PC-9 (cell line): ENCODE results near the gene SMYD2. TPM values are rescaled to one million over a fixed set of nuclear protein-coding genes. Genes with fewer than 3 reads are reported as not detected.

Experiments
- BruUV-seq: library from RNA; stranded (reverse); fragments of 400-500 nt; replicated peaks from 2 replicates; lab custom pipeline; 2021; lab: Mats Ljungman, UMichigan
- CTCF ChIA-PET: fragments of 300-600 bp; sonication (Branson Sonifier 250); formaldehyde crosslinking; loops from one replicate; lab custom pipeline; 2022; ENCODE audit warnings: antibody characterized with exemption; lab: Charles Lee
- POLR2A ChIA-PET: fragments of 300-600 bp; sonication (Branson Sonifier 250); formaldehyde crosslinking; loops from one replicate; lab custom pipeline; 2022; ENCODE audit warnings: antibody characterized with exemption; ENCODE audit not compliant: unreplicated experiment; lab: Charles Lee
- DNase-seq, 2 experiments: peaks; one replicate each; pipeline versions ENCODE4 v3.0.0 to v3.0.0-alpha.2; 2015 to 2022; ENCODE audit warnings: mixed read lengths in 1 of 2
- H2AFZ ChIP-seq: fragments of 200-600 bp; sonication (generic); 2 replicates; pipeline ENCODE4 v1.8.1; 2017; ENCODE audit warnings: antibody characterized with exemption
- H3F3A ChIP-seq: fragments of 200-600 bp; sonication (generic); 2 replicates; pipeline ENCODE4 v1.8.1; 2017; ENCODE audit warnings: antibody characterized with exemption, mild to moderate bottlenecking, low read depth; ENCODE audit not compliant: insufficient read depth
- H3K27ac ChIP-seq: fragments of 200-600 bp; sonication (generic); 2 replicates; pipeline ENCODE4 v1.6.1; 2016; ENCODE audit warnings: mixed run types
- H3K27me3 ChIP-seq: fragments of 200-600 bp; sonication (generic); 2 replicates; pipeline ENCODE4 v1.6.1; 2016; ENCODE audit warnings: low read depth, mixed run types; ENCODE audit not compliant: insufficient read depth
- H3K36me3 ChIP-seq: fragments of 200-600 bp; sonication (generic); 2 replicates; pipeline ENCODE4 v1.6.1; 2016; ENCODE audit warnings: low read depth, mixed run types
- H3K4me1 ChIP-seq: fragments of 200-600 bp; sonication (generic); replicated peaks from 2 replicates; pipeline ENCODE4 v1.6.1; 2016; ENCODE audit warnings: mixed run types; ENCODE audit not compliant: insufficient read depth
- H3K4me2 ChIP-seq: fragments of 200-600 bp; sonication (generic); 2 replicates; pipeline ENCODE4 v1.6.1; 2017; ENCODE audit warnings: mixed run types
- H3K4me3 ChIP-seq: fragments of 200-600 bp; sonication (generic); 2 replicates; pipeline ENCODE4 v1.6.1; 2016; ENCODE audit warnings: mixed run types
- H3K79me2 ChIP-seq: fragments of 200-600 bp; sonication (generic); 2 replicates; pipeline ENCODE4 v1.6.1; 2017; ENCODE audit warnings: low read depth, mixed run types
- H3K9me2 ChIP-seq: fragments of 200-600 bp; sonication (generic); 2 replicates; pipeline ENCODE4 v1.8.1; 2017; ENCODE audit warnings: mild to moderate bottlenecking; ENCODE audit not compliant: insufficient read depth
- H3K9me3 ChIP-seq: fragments of 200-600 bp; sonication (generic); 2 replicates; pipeline ENCODE4 v1.8.1; 2016; ENCODE audit warnings: low read depth; ENCODE audit not compliant: insufficient read depth
- H4K20me1 ChIP-seq: fragments of 200-600 bp; sonication (generic); 2 replicates; pipeline ENCODE4 v1.8.1; 2017; ENCODE audit not compliant: insufficient read depth
- EZH2 ChIP-seq: fragments of 200-600 bp; sonication (generic); IDR thresholded peaks from 2 replicates; pipeline ENCODE4 v1.8.0; 2017; ENCODE audit warnings: antibody characterized with exemption, low read depth
- intact Hi-C: fragments of 100-400 bp; cut with micrococcal nuclease; formaldehyde crosslinking; loops from one replicate; pipeline ENCODE4 v1.10.0; 2022; ENCODE audit not compliant: unreplicated experiment
- total RNA-seq: library from RNA; stranded (reverse); gene quantifications from 2 replicates; pipeline ENCODE4 v1.2.3, GENCODE V29; 2021
- TF ChIP-seq, protein P1 (sequence below): fragments of 200-600 bp; sonication (generic); conservative IDR thresholded peaks from 2 replicates; pipeline ENCODE4 v1.6.1; 2017; ENCODE audit warnings: mixed run types, antibody characterized with exemption, mild to moderate bottlenecking, moderate library complexity

Gene SMYD2
- total RNA-seq, 1 experiment from 2014 or later: 36.4 TPM

DNA sequence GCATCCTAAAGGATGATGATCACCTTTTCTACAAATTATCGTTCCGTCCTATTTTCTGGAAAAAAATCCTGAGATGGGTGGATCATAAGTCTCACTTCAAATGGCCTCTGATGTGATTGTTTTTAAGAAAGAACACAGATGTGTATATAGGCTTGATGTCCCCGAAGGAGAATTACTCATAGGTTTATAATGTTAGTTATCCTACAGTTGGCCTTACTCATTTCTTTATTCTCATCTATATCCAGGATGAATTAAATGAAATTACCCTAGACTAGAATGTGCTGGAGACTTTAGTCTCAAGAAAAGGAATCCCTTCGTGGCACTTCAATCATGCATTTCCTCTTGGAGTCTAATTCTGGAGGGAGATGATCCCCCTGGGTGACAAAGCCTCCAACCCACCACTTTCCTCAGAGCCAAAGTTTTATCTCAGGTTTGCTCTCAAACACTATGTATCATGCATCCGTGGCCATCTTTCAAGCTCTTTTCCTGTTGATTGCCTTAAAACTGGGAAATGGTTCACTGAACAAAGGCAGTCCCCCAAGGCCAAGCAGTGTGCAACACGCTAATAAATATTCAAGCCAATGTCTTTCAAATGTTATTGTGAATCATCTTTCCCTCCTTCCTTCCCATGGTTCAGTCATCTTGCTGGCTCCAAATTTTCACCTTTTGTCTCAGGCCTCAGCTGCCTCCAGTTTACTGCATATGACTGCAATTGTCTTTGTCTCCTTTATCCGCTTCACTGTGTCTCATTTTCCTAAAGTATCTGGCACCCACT is 32.5 kb upstream of the SMYD2 start:
- intact Hi-C loops: no loop called here
- no peak overlapping the region for H3K27ac ChIP-seq
- TF ChIP-seq, protein P1, sequence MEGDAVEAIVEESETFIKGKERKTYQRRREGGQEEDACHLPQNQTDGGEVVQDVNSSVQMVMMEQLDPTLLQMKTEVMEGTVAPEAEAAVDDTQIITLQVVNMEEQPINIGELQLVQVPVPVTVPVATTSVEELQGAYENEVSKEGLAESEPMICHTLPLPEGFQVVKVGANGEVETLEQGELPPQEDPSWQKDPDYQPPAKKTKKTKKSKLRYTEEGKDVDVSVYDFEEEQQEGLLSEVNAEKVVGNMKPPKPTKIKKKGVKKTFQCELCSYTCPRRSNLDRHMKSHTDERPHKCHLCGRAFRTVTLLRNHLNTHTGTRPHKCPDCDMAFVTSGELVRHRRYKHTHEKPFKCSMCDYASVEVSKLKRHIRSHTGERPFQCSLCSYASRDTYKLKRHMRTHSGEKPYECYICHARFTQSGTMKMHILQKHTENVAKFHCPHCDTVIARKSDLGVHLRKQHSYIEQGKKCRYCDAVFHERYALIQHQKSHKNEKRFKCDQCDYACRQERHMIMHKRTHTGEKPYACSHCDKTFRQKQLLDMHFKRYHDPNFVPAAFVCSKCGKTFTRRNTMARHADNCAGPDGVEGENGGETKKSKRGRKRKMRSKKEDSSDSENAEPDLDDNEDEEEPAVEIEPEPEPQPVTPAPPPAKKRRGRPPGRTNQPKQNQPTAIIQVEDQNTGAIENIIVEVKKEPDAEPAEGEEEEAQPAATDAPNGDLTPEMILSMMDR: no peak
- no peak for TF ChIP-seq EZH2
- ChIA-PET POLR2A (no interaction called here), CTCF (no interaction called here)
- no peaks in the 10 kb centered on the region for H3F3A ChIP-seq
- no peaks in the 10 kb centered on the region for H3K79me2 ChIP-seq
- no peaks in the 10 kb centered on the region for H3K27me3 ChIP-seq
- H3K9me2 ChIP-seq: no peaks in the 10 kb centered on the region
- H2AFZ ChIP-seq: no peak overlapping the region
- H3K4me1 ChIP-seq: no peaks in the 10 kb centered on the region
- H3K4me2 ChIP-seq: no peak overlapping the region
- no peak for DNase-seq
- BruUV-seq: no TSS peak
- H3K4me3 ChIP-seq: no peak overlapping the region
- no peaks in the 10 kb centered on the region for H3K36me3 ChIP-seq
- H4K20me1 ChIP-seq: no peaks in the 10 kb centered on the region
- no peaks in the 10 kb centered on the region for H3K9me3 ChIP-seq

- ChIA-PET CTCF (no interaction called here), POLR2A (no interaction called here)
- DNase-seq: no peak
- no peaks in the 10 kb centered on the region for H3K79me2 ChIP-seq
- no peaks in the 10 kb centered on the region for H3K36me3 ChIP-seq
- no TSS peak for BruUV-seq
- H3K4me1 ChIP-seq: no peaks in the 10 kb centered on the region
- no peaks in the 10 kb centered on the region for H3K9me3 ChIP-seq
- H4K20me1 ChIP-seq: no peaks in the 10 kb centered on the region
- H3K4me2 ChIP-seq: no peak overlapping the region
- no peak overlapping the region for H3K4me3 ChIP-seq
- no peak overlapping the region; the same call in 1 of the 2 replicates for H2AFZ ChIP-seq
- intact Hi-C loops: no loop called here
- TF ChIP-seq, protein P1: no peak
- no peak for TF ChIP-seq EZH2
- no peaks in the 10 kb centered on the region for H3F3A ChIP-seq
- H3K27me3 ChIP-seq: no peaks in the 10 kb centered on the region
- H3K27ac ChIP-seq: no peak overlapping the region
- H3K9me2 ChIP-seq: no peaks in the 10 kb centered on the region
Measured at GRCh38 chr1:214249651-214250050, 31.3 kb upstream of the SMYD2 start.

GRCh38 chr1:214251354-214251753 is 29.6 kb upstream of the SMYD2 start:
- H3K27me3 ChIP-seq: no peaks in the 10 kb centered on the region
- H3K36me3 ChIP-seq: no peaks in the 10 kb centered on the region
- H3K27ac ChIP-seq: no peak overlapping the region
- no peaks in the 10 kb centered on the region for H3K9me2 ChIP-seq
- H3F3A ChIP-seq: no peaks in the 10 kb centered on the region
- DNase-seq: no peak
- TF ChIP-seq EZH2: no peak
- TF ChIP-seq, protein P1: no peak
- H3K4me3 ChIP-seq: no peak overlapping the region
- no peaks in the 10 kb centered on the region for H3K4me1 ChIP-seq
- H3K4me2 ChIP-seq: no peak overlapping the region
- H3K9me3 ChIP-seq: no peaks in the 10 kb centered on the region
- no peaks in the 10 kb centered on the region for H3K79me2 ChIP-seq
- no TSS peak for BruUV-seq
- no peaks in the 10 kb centered on the region for H4K20me1 ChIP-seq
- H2AFZ ChIP-seq: no peak overlapping the region
- intact Hi-C loops: no loop called here
- CTCF ChIA-PET: no interaction called here
- POLR2A ChIA-PET: no interaction called here
